ENCODE measurements around the gene SBF2.

SBF2 gene

DNA sequence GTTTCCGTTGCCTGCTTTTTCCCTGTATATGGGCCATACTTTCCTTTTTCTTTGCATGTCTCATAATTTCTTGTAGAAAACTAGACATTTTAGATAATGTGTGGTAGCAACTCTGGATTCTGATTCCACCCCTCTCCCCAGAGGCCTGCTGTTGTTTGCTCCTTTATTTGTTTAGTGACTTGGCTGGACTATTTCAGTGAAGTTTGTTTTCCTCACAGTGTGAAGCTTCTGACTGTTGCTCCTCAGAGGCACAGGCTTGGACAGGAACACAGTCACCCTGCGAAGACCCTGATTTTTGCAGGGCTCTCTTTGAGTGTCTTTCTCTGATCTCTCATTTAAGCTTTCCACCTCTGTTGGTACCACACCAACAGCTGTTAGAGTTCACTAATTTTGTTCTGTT, 557.7 kb downstream of the SBF2 start:
- H3K4me3 ChIP-seq (ENCODE audit: low read length): no peak overlapping the region
- peaks cover 17% of the 10 kb centered on the region for H3K36me3 ChIP-seq (ENCODE audit: insufficient read depth, low read length)
- peaks cover 2% of the 10 kb centered on the region for H3K4me1 ChIP-seq (ENCODE audit: insufficient read depth, low read length)
- peaks cover 6% of the 10 kb centered on the region for H3K9me3 ChIP-seq (ENCODE audit: low read length)
- no peaks in the 10 kb centered on the region for H3K27me3 ChIP-seq (ENCODE audit: insufficient read depth, low read length)
- no peak overlapping the region for H2AFZ ChIP-seq (ENCODE audit: low read depth, low read length)

DNA sequence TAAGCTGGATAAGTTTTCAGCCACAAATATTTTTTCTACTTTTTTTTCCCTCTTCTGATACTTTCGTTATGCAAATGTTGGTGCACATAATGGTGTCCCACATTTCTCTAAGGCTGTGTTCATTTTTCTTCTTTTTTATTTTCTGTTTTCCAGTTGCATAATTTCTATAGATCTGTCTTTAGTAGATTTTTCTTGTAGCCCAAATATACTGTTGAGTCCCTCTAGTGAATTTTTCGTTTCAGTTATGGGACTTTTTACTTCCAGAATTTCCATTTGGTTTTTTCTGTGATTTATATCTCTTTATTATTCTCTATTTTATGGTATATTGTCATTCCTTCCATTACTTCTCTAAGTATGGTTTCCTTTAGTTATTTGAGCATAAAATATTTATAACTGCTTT, 558.1 kb downstream of the SBF2 start:
- Histone ChIP-seq H3K4me3 (ENCODE audit: low read length) (no peak overlapping the region), H3K9me3 (ENCODE audit: low read length) (peaks cover 6% of the 10 kb centered on the region), H3K27me3 (ENCODE audit: insufficient read depth, low read length) (no peaks in the 10 kb centered on the region), H3K4me1 (ENCODE audit: insufficient read depth, low read length) (peaks cover 2% of the 10 kb centered on the region), H3K36me3 (ENCODE audit: insufficient read depth, low read length) (peaks cover 17% of the 10 kb centered on the region), H2AFZ (ENCODE audit: low read depth, low read length) (no peak overlapping the region)

DNA sequence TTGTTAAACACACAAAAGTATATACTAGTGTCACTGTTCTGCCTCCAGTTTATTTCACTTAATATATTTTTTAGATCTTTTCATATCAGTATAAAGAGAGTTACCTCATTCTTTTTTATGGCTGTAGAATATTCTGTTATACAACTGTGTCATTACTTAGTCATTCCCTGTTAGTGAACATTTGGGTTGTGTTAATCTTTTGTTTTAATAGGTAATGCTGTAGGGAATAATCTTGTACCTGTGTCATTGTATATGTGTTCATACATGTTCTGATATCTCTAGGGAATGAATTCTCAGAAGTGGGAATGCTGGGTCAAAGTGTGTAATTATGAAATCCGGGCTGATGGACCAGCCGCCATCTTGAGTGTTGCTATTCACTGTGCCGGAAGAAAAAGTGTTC, 558.8 kb downstream of the SBF2 start:
- Histone ChIP-seq H2AFZ (ENCODE audit: low read depth, low read length) (no peak overlapping the region), H3K4me1 (ENCODE audit: insufficient read depth, low read length) (peaks cover 2% of the 10 kb centered on the region), H3K9me3 (ENCODE audit: low read length) (peaks cover 6% of the 10 kb centered on the region), H3K4me3 (ENCODE audit: low read length) (no peak overlapping the region), H3K36me3 (ENCODE audit: insufficient read depth, low read length) (peaks cover 14% of the 10 kb centered on the region), H3K27me3 (ENCODE audit: insufficient read depth, low read length) (no peaks in the 10 kb centered on the region)

DNA sequence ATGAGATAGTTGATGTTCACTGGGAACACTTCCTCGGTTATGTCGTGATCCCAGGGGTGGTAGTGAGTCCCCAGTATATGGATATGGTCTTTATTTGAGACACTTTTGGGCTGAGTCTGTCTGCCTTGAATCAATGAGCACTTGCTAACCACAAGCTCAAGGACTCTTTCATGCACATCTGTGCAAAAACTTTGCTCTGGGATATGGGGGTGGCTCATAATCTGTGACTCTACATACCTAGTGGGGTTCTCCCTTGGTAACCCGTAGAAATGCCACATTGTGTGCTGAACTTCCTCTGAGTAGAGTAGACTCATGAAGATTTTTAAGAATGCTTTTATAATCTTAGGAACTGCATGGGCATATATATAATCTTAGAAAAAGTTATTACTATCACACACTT, 560.8 kb downstream of the SBF2 start:
- H3K4me1 ChIP-seq (ENCODE audit: insufficient read depth, low read length): peaks cover 2% of the 10 kb centered on the region
- no peak overlapping the region for H3K4me3 ChIP-seq (ENCODE audit: low read length)
- H2AFZ ChIP-seq (ENCODE audit: low read depth, low read length): no peak overlapping the region
- H3K36me3 ChIP-seq (ENCODE audit: insufficient read depth, low read length): peaks cover 9% of the 10 kb centered on the region
- peaks cover 6% of the 10 kb centered on the region for H3K9me3 ChIP-seq (ENCODE audit: low read length)
- no peaks in the 10 kb centered on the region for H3K27me3 ChIP-seq (ENCODE audit: insufficient read depth, low read length)

DNA sequence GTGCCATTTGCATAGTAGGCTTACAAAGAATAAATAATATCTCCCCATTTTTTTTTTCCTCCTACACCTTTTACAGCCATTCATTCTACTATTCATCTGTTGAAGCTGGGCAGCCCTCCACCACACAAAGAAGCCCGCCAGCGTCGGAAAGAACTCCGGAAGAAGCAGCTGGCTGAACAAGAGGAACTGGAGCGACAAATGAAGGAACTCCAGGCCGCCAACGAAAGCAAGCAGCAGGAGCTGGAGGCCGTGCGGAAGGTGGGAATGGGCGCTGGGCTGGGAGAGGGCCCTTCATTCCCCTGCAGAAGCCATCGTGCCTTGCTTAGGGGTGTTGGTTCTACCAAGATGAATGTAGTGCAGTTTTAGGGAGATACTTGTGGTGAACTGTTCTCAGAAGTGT, 561.6 kb downstream of the SBF2 start:
- Histone ChIP-seq H3K4me1 (ENCODE audit: insufficient read depth, low read length) (peaks cover 2% of the 10 kb centered on the region), H2AFZ (ENCODE audit: low read depth, low read length) (no peak overlapping the region), H3K9me3 (ENCODE audit: low read length) (peaks cover 6% of the 10 kb centered on the region), H3K36me3 (ENCODE audit: insufficient read depth, low read length) (peaks cover 9% of the 10 kb centered on the region), H3K4me3 (ENCODE audit: low read length) (no peak overlapping the region), H3K27me3 (ENCODE audit: insufficient read depth, low read length) (no peaks in the 10 kb centered on the region)

DNA sequence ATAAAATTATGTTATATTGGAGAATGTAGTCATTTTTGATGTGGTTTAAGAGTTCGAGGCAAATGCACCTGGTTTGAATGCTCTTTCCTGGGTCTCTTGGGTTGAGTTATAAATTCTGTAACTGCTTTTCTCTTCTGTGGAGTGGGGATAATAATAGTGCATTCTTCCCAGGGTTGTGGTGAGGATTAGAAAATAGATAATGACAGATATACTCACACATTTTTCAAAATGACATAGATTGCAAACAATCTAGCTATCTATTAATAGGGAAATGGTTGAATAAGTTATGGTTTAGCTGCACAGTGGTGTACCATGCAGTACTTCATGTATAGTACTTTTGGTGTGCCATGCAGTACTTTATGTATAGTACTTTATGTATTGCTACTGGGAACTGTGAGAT, 562.8 kb downstream of the SBF2 start:
- H3K27me3 ChIP-seq (ENCODE audit: insufficient read depth, low read length): no peaks in the 10 kb centered on the region
- no peak overlapping the region for H3K4me3 ChIP-seq (ENCODE audit: low read length)
- H2AFZ ChIP-seq (ENCODE audit: low read depth, low read length): no peak overlapping the region
- H3K4me1 ChIP-seq (ENCODE audit: insufficient read depth, low read length): peaks cover 2% of the 10 kb centered on the region
- peaks cover 9% of the 10 kb centered on the region for H3K36me3 ChIP-seq (ENCODE audit: insufficient read depth, low read length)
- H3K9me3 ChIP-seq (ENCODE audit: low read length): peaks cover 2% of the 10 kb centered on the region
